Activated CD4-positive, alpha-beta memory T cell treated with anti-CD3 and anti-CD28 coated beads for 36 hours (primary cell): ENCODE measurements around the gene LAPTM4A. TPM values are rescaled to one million over a fixed set of nuclear protein-coding genes. Genes with fewer than 3 reads are reported as not detected.
A peak's percentile ranks its signal among the peaks of the same experiment; 100 is the strongest.

ENCODE experiments used
- CTCF ChIA-PET: fragments of 350-600 bp; sonication (Branson Sonifier 250); formaldehyde crosslinking; loops from one replicate; lab custom pipeline; 2021; ENCODE audit warnings: antibody characterized with exemption, inconsistent platforms; lab: Charles Lee
- POLR2A ChIA-PET: fragments of 350-600 bp; sonication (Branson Sonifier 250); formaldehyde crosslinking; loops from one replicate; lab custom pipeline; 2021; ENCODE audit warnings: antibody characterized with exemption; lab: Charles Lee
- DNase-seq: peaks from one replicate; pipeline ENCODE4 v3.0.0-alpha.2; 2020
- H3K27ac Mint-ChIP-seq: one replicate; pipeline ENCODE4 v1.8.0; 2021; ENCODE audit warnings: mixed read lengths
- H3K27me3 Mint-ChIP-seq: one replicate; pipeline ENCODE4 v1.8.0; 2021; ENCODE audit warnings: mixed read lengths
- H3K36me3 Mint-ChIP-seq: one replicate; pipeline ENCODE4 v1.8.0; 2021; ENCODE audit warnings: mixed read lengths
- H3K4me1 Mint-ChIP-seq: one replicate; pipeline ENCODE4 v1.8.0; 2021; ENCODE audit warnings: low read depth, mixed read lengths
- H3K4me3 Mint-ChIP-seq: one replicate; pipeline ENCODE4 v1.8.0; 2021; ENCODE audit warnings: mild to moderate bottlenecking, mixed read lengths
- H3K9me3 Mint-ChIP-seq: one replicate; pipeline ENCODE4 v1.8.0; 2021; ENCODE audit warnings: mixed read lengths
- intact Hi-C: fragments of 100-400 bp; cut with micrococcal nuclease; formaldehyde crosslinking; loops from one replicate; pipeline ENCODE4 v1.15.1; 2023
- total RNA-seq, 2 experiments: library from RNA; stranded (reverse); gene quantifications; one replicate each; pipeline ENCODE4 v1.2.3, GENCODE V29; 2021

Gene LAPTM4A
- total RNA-seq, result 10 to 100 TPM; 26.7 to 29.0 TPM

DNA sequence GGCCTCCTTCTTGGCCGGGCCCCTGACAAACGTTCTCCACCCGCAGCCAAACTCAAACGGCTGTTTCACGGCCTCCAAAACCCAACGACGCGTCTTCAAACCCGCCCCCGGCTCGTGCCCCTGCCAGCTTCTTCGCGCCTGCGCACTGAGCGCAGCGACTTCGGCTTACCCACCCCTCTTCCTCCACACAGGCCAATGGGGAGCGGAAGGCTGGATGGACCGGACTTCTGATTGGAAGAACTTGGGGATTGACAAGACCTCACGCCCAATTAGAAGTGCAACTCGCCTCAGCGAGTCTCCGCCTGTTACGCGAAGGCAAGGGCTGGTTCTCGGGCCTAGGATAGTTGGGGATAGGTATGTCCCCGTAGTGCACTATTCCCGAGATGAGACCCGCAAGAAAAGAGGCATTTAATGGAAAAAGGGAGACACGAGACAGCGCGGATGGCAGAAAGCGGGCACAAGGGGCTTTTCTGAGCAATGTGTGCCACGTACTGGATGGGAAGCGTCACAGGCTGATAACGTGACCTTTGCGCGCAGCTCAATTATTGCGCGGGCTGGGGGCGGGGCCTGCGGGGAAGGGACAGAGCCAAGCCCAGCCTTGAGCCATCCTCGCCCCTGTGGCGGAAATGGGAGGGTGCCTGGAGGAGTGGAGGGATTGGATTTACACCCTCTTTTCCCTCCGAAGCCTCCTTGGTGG, at the start of gene LAPTM4A:
Gene LAPTM4A (minus strand): TSS at position 97 of the 697 bp plus-strand sequence. CDS start 108 bp downstream, outside the sequence.
- peak; percentile 99 for DNase-seq
- Mint-ChIP-seq H3K27me3 (peaks cover 11% of the 10 kb centered on the region), H3K27ac (no peak within 1 kb of the TSS), H3K36me3 (no peaks in the 10 kb centered on the region), H3K4me1 (peaks cover 28% of the 10 kb centered on the region), H3K9me3 (no peaks in the 10 kb centered on the region), H3K4me3 (no peak within 1 kb of the TSS)
- intact Hi-C loops, result loop anchor here (1.0 to 2.0 kb wide), 6 partner anchors 47 to 771 kb away; partner anchors contain the start of genes LDAH, PUM2, TTC32 and WDR35
- CTCF ChIA-PET, result interaction anchor here (0.5 to 2.2 kb wide), 3 partner anchors 36 to 599 kb away, joined by 3 to 8 read pairs (median 4); partner anchors contain the start of gene HS1BP3
- POLR2A ChIA-PET, result interaction anchor here (0.6 to 1.8 kb wide), 6 partner anchors 37 to 182 kb away, joined by 3 to 5 read pairs (median 4); partner anchors contain the start of genes TTC32 and WDR35

GRCh38 chr2:20100711-20101110, 49.3 kb upstream of the LAPTM4A start:
- H3K27me3 Mint-ChIP-seq, result peaks cover 5% of the 10 kb centered on the region
- H3K27ac Mint-ChIP-seq, result no peak overlapping the region
- ChIA-PET POLR2A (interaction anchor here (0.6 to 1.0 kb wide), 2 partner anchors 58 to 106 kb away, joined by 3 to 4 read pairs; no protein-coding TSS in a partner anchor), CTCF (interaction anchor here (1.2 to 3.2 kb wide), 2 partner anchors 86 to 112 kb away, joined by 4 to 27 read pairs; no protein-coding TSS in a partner anchor)
- no peak for DNase-seq
- H3K4me3 Mint-ChIP-seq, result no peak overlapping the region
- H3K9me3 Mint-ChIP-seq, result peaks cover 2% of the 10 kb centered on the region
- no peaks in the 10 kb centered on the region for H3K4me1 Mint-ChIP-seq
- intact Hi-C loops, result no loop called here
- H3K36me3 Mint-ChIP-seq, result no peaks in the 10 kb centered on the region

DNA sequence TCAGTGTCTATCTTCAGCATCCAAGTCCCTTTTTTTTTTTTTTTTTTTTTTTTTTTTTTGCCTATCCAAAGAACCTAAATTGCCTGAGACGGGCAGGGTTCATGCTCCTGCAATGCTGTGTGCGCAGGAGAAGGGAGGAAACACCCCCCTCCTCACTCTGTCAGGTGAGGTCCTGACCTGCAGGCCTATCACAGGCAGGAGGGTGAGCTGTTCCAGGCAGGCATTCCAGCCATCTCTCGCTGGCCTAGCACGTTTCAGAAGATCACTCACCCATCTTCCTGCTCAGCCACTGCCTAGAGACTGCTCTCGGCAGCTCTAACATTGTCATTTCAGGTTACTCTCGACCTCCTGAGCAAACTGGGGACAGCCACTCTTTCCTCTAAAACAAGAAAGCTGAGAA, 48.4 kb upstream of the LAPTM4A start:
- Mint-ChIP-seq H3K27me3 (peaks cover 1% of the 10 kb centered on the region), H3K4me3 (no peak overlapping the region), H3K27ac (no peak overlapping the region), H3K4me1 (peaks cover 2% of the 10 kb centered on the region), H3K9me3 (peaks cover 2% of the 10 kb centered on the region), H3K36me3 (no peaks in the 10 kb centered on the region)
- POLR2A ChIA-PET, result no interaction called here
- intact Hi-C loops, result loop anchor here (2.0 kb wide), 2 partner anchors 49 to 199 kb away; partner anchors contain the start of genes LAPTM4A and TTC32
- no peak for DNase-seq
- CTCF ChIA-PET, result interaction anchor here (1.2 to 3.2 kb wide), 2 partner anchors 85 to 111 kb away, joined by 4 to 27 read pairs; no protein-coding TSS in a partner anchor

DNA sequence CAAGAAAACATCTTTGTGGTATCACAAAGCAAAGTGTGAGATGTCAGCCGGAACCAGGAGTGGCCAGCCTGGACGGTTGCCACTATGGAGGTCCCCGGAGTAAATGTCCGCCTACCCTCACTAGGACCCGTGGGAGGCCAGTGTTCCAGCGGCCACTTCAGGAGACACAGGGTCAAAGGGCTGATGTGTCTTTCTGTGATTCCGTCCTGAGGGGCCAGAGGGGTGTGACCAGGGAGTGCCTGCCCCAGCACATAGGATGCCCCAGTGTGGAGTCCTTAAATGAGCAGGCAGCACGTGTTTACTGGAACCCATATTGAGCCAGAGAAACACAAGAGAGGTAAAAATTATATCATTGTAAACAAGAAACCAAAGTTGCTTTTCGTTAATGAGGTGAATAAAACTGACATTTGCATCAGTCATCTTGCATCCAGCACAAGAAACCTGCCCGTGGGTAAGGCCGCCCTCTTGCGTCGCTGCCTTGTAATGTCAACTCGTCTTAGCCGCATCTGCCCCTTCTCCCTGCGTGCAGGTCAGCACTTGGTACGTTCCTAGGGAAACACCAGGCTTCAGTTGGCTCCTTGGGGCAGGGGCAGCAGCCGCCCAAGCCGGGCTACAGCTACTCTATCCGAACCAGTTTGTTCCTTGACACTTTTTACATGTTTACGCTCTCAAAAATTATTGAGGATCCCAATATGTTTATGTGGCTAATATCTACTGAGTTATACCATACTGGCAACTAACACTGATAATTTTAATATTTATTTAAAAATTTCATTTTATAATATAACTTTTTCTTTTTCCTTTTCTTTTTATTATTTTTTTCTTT, 46.7 kb upstream of the LAPTM4A start:
- ChIA-PET CTCF (interaction anchor here (0.7 to 3.2 kb wide), 3 partner anchors 83 to 415 kb away, joined by 3 to 27 read pairs (median 8); no protein-coding TSS in a partner anchor), POLR2A (no interaction called here)
- intact Hi-C loops, result loop anchor here (1.0 to 2.0 kb wide), 4 partner anchors 47 to 197 kb away; partner anchors contain the start of genes LAPTM4A and TTC32
- Mint-ChIP-seq H3K4me3 (no peak overlapping the region), H3K36me3 (no peaks in the 10 kb centered on the region), H3K27ac (no peak overlapping the region), H3K27me3 (peaks cover 1% of the 10 kb centered on the region), H3K4me1 (peaks cover 2% of the 10 kb centered on the region), H3K9me3 (peaks cover 2% of the 10 kb centered on the region)
- peak; percentile 87 for DNase-seq

GRCh38 chr2:20095469-20095868, 44.0 kb upstream of the LAPTM4A start:
- ChIA-PET CTCF (interaction anchor here (0.9 to 2.9 kb wide), 3 partner anchors 78 to 82 kb away, joined by 3 to 23 read pairs (median 4); no protein-coding TSS in a partner anchor), POLR2A (no interaction called here)
- Mint-ChIP-seq H3K9me3 (no peaks in the 10 kb centered on the region), H3K4me3 (no peak overlapping the region), H3K27ac (no peak overlapping the region), H3K36me3 (no peaks in the 10 kb centered on the region), H3K27me3 (peaks cover 5% of the 10 kb centered on the region), H3K4me1 (peaks cover 2% of the 10 kb centered on the region)
- DNase-seq, result no peak
- intact Hi-C loops, result no loop called here

DNA sequence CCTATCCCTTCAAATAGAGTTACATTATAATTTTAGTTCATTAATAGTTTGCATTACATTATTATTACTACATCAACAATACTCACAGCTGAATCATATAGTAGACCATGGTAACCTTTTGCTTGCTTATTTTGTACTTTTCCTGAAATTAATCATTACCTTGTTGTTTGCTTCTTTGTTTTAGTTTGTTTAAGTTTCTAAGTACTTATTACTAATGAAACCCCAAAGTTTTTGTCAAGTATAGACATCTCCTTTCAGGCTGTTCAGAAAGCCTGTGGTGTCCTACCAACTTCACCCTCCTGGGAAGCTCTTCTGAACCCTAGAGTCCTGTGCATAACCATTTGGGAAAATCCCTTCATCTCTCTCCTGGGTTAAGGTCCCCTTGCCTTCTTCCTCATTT, 43.5 kb upstream of the LAPTM4A start:
- intact Hi-C loops, result no loop called here
- peaks cover 5% of the 10 kb centered on the region for H3K27me3 Mint-ChIP-seq
- no peak overlapping the region for H3K4me3 Mint-ChIP-seq
- DNase-seq, result no peak
- no peaks in the 10 kb centered on the region for H3K9me3 Mint-ChIP-seq
- H3K4me1 Mint-ChIP-seq, result peaks cover 2% of the 10 kb centered on the region
- H3K36me3 Mint-ChIP-seq, result no peaks in the 10 kb centered on the region
- ChIA-PET CTCF (interaction anchor here (0.9 to 2.9 kb wide), 5 partner anchors 77 to 140 kb away, joined by 3 to 23 read pairs (median 4); no protein-coding TSS in a partner anchor), POLR2A (no interaction called here)
- no peak overlapping the region for H3K27ac Mint-ChIP-seq

GRCh38 chr2:20094142-20094755, 42.8 kb upstream of the LAPTM4A start:
- DNase-seq, result no peak
- POLR2A ChIA-PET, result no interaction called here
- H3K4me1 Mint-ChIP-seq, result peaks cover 2% of the 10 kb centered on the region
- H3K36me3 Mint-ChIP-seq, result no peaks in the 10 kb centered on the region
- H3K9me3 Mint-ChIP-seq, result no peaks in the 10 kb centered on the region
- intact Hi-C loops, result no loop called here
- no peak overlapping the region for H3K4me3 Mint-ChIP-seq
- CTCF ChIA-PET, result interaction anchor here (0.9 to 2.9 kb wide), 6 partner anchors 21 to 139 kb away, joined by 3 to 23 read pairs (median 4); no protein-coding TSS in a partner anchor
- H3K27ac Mint-ChIP-seq, result no peak overlapping the region
- peaks cover 5% of the 10 kb centered on the region for H3K27me3 Mint-ChIP-seq

- Mint-ChIP-seq H3K36me3 (no peaks in the 10 kb centered on the region), H3K9me3 (no peaks in the 10 kb centered on the region), H3K4me1 (peaks cover 2% of the 10 kb centered on the region), H3K4me3 (no peak overlapping the region), H3K27ac (no peak overlapping the region), H3K27me3 (peaks cover 5% of the 10 kb centered on the region)
- intact Hi-C loops, result no loop called here
- DNase-seq, result no peak
- CTCF ChIA-PET, result interaction anchor here (1.2 to 2.9 kb wide), 5 partner anchors 21 to 138 kb away, joined by 3 to 23 read pairs (median 4); no protein-coding TSS in a partner anchor
- POLR2A ChIA-PET, result no interaction called here
These were observed 42.1 kb upstream of the LAPTM4A start for GRCh38 chr2:20093263-20094141.

DNA sequence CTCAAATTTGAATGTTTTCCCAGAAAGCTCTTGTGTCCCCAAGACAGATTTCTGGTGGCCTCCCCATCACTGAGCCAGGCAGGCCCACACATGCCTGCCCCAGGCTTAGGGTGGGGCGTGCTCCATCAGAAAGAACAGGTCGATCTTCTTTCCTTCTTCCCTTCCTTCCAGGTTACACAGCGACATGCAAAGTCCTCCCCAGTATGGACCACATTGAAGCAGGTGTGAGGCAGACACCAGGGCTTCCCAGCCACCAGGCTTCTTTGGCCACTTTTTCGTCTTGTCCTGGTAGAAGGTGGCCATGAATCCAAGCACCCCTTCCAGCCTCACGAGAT, 41.4 kb upstream of the LAPTM4A start:
- no peak for DNase-seq
- H3K36me3 Mint-ChIP-seq, result no peaks in the 10 kb centered on the region
- peaks cover 5% of the 10 kb centered on the region for H3K27me3 Mint-ChIP-seq
- H3K27ac Mint-ChIP-seq, result no peak overlapping the region
- H3K9me3 Mint-ChIP-seq, result no peaks in the 10 kb centered on the region
- intact Hi-C loops, result no loop called here
- CTCF ChIA-PET, result no interaction called here
- POLR2A ChIA-PET, result no interaction called here
- H3K4me3 Mint-ChIP-seq, result no peak overlapping the region
- H3K4me1 Mint-ChIP-seq, result peaks cover 2% of the 10 kb centered on the region

GRCh38 chr2:20092226-20092900, 40.9 kb upstream of the LAPTM4A start:
- intact Hi-C loops, result no loop called here
- Mint-ChIP-seq H3K4me3 (no peak overlapping the region), H3K27me3 (peaks cover 5% of the 10 kb centered on the region), H3K9me3 (no peaks in the 10 kb centered on the region), H3K27ac (no peak overlapping the region), H3K4me1 (peaks cover 2% of the 10 kb centered on the region), H3K36me3 (no peaks in the 10 kb centered on the region)
- DNase-seq, result no peak
- CTCF ChIA-PET, result no interaction called here
- POLR2A ChIA-PET, result no interaction called here
